GM18502 (cell line): ENCODE results near the gene ICAM5.
"Not testable (repeated sequence)": the region's sequence is repeated elsewhere in the genome, so short reads cannot be mapped to it uniquely, and the experiment has no call there.

Experiments
- ATAC-seq: cut with Tn5 transposase; IDR thresholded peaks from one replicate; pipeline ENCODE4 v1.9.1; 2021; ENCODE audit warnings: mild to moderate bottlenecking; ENCODE audit not compliant: unreplicated experiment, poor library complexity

Gene ICAM5

DNA sequence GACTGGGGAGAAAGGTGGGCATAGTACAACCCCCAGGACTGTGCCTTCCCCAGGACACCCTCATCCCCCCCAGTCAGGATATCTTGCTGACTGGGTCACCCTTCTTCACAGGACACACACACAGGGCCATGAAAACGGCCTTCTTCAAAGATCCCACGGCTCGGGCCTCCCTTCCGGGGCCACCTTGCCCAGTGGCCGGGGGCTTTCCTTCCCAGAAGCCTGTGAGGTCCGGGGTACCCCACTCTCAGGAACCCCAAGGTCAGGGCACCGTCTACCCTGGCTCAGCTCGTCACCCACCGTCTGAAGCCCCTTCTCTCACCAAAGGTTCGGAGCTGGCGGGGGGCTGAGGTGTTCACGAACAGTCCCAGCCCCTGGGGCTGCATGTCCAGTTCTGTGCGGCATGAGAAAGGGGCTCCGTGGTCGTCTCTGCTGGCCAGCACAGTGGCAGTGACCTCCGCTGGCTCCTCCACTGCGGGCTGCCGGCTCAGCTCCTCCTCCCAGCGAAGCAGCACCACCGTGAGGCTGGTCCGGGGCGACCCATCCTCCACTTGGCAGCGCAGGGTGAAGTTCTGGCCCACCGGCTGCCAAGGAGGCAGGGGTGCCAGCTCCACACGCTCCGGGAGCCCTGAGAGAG is 45.7 kb downstream of the ICAM5 start:
- no peak for ATAC-seq

DNA sequence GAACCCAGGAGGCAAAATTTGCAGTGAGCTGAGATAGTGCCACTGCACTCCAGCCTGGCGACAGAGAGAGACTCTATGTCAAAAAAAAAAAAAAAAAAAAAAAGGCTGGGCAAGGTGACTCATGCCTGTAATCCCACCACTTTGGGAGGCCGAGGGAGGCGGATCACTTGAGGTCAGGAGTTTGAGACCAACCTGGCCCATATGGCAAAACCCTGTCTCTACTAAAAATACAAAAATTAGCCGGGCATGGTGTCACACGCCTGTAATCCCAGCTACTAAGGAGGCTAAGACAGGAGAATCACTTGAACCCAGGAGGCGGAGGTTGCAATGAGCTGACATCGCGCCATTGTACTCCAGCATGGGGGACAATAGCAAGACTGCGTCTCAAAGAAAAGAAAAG is 47.0 kb downstream of the ICAM5 start:
- ATAC-seq: not testable (repeated sequence)

GRCh38 chr19:10338940-10339339 is 49.2 kb downstream of the ICAM5 start:
- ATAC-seq: peak; percentile 10

- peak; percentile 56 for ATAC-seq
These were observed 49.7 kb downstream of the ICAM5 start, which contains the start of gene ICAM3 for GRCh38 chr19:10339380-10339960. TSS of gene ICAM3 (minus strand) at chr19:10339624. CDS start at chr19:10339614, 10 bp downstream.

DNA sequence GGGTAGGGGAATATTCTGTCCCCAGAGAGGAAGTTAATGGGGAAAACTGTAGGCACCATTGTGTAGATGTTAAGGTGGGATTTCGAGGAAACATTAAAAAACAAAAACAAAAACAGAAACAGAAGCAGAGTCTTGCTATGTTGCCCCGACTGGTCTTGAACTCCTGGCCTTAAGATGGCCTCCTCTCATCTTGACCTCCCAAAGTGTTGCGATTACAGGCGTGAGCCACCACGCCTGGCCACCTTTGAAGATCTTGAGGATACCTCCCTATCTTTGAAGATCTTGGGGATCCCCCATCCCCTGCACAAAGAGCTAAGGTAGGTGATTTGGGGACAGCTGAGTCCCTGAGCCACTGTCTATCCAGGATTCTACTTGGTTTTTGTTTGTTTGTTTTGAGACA is 50.2 kb downstream of the ICAM5 start:
- no peak for ATAC-seq

DNA sequence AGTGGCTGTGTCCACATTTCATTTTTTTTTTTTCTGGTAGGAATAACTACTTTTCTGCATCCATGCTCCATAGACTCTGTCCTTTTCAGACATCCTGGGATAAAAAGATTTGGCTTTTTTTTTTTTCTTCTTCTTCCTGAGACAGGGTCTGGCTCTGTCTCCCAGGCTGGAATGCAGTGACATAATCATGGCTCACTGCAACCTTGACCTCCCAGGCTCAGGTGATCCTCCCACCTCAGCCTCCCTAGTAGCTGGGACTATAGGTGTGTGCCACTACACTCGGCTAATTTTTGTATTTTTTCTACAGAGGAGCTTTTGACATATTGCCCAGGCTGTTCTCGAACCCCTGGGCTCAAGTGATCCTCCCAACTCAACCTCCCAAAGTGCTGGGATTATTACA is 53.7 kb downstream of the ICAM5 start:
- ATAC-seq: no peak

- no peak for ATAC-seq
These were observed 55.0 kb downstream of the ICAM5 start for GRCh38 chr19:10344780-10345179.
